ENCODE data around the gene PAGR1. TPM values are rescaled to one million over a fixed set of nuclear protein-coding genes. Genes with fewer than 3 reads are reported as not detected.

The PAGR1 gene
- total and polyA plus RNA-seq, 2 of the 13 experiments (the other 11 are each of a cell fraction or from before 2014, with no cell fraction given), result 9.8 to 66.4 TPM

DNA sequence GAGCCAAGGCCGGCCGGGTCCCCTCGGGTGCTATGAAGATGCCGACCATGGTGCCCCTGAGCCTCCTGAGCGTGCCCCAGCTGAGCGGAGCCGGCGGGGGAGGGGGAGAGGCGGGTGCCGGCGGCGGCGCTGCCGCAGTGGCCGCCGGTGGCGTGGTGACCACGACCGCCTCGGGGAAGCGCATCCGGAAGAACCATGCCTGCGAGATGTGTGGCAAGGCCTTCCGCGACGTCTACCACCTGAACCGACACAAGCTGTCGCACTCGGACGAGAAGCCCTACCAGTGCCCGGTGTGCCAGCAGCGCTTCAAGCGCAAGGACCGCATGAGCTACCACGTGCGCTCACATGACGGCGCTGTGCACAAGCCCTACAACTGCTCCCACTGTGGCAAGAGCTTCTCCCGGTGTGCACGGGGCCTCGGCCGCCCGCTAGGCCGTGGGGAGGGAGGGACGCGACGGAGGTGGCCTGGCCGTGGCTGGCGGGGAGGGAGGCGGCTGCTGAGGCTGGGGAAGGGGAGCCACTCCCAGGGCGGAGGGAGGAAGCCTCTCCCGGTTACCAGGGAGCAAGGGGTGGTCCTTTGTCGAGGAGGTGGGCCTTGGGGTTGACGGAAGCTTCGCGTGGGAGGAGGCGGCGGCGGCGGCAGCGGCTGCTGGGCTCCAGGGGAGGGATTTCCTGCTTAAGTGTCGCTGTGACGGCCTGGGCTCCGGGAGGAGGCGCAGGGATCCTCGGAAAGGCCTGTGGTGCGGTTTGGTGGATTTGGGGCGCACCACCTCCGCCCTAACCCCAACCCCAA, 8.3 kb upstream of the PAGR1 start (continued):
- TF ChIP-seq ZNF569 (CRISPR knock-in tag; IDR thresholded peaks at IDR 0.05; ENCODE audit: borderline replicate concordance) (no peak), ZMYM3 (CRISPR knock-in tag; IDR thresholded peaks at IDR 0.05) (peak; percentile 86), ZNF451 (CRISPR knock-in tag; IDR thresholded peaks at IDR 0.05) (peak; percentile 99), HMGXB3 (CRISPR knock-in tag; IDR thresholded peaks at IDR 0.05; ENCODE audit: borderline replicate concordance) (0 out of 2 replicates have a peak, but pooled peaks have one; percentile 31), PAF1 (CRISPR knock-in tag; IDR thresholded peaks at IDR 0.05) (0 out of 2 replicates have a peak, but pooled peaks have one; percentile 61), ZBTB44 (CRISPR knock-in tag; IDR thresholded peaks at IDR 0.05) (peak; percentile 93; the same call in 1 of the 2 replicates), MEIS2 (CRISPR knock-in tag; IDR thresholded peaks at IDR 0.05) (peak; percentile 81), ZNF562 (CRISPR knock-in tag; IDR thresholded peaks at IDR 0.05; ENCODE audit: borderline replicate concordance) (peak; percentile 86; the same call in 1 of the 2 replicates), NFE2L1 (CRISPR knock-in tag; IDR thresholded peaks at IDR 0.05; ENCODE audit: borderline replicate concordance) (peak; percentile 96; the same call in 1 of the 2 replicates), ZNF143 (CRISPR knock-in tag; IDR thresholded peaks at IDR 0.05) (peak; percentile 54), FLYWCH1 (CRISPR knock-in tag; IDR thresholded peaks at IDR 0.05) (peak; percentile 87; the same call in 1 of the 2 replicates), MAFK (conservative IDR thresholded peaks at IDR 0.05 in 1 of 2, IDR thresholded peaks at IDR 0.05 in 1 of 2; ENCODE audit: low read length in 2 of 2) (no peak), ZNF124 (CRISPR knock-in tag; IDR thresholded peaks at IDR 0.05) (peak; percentile 63; the same call in 1 of the 2 replicates)
- TF ChIP-seq, protein P1, sequence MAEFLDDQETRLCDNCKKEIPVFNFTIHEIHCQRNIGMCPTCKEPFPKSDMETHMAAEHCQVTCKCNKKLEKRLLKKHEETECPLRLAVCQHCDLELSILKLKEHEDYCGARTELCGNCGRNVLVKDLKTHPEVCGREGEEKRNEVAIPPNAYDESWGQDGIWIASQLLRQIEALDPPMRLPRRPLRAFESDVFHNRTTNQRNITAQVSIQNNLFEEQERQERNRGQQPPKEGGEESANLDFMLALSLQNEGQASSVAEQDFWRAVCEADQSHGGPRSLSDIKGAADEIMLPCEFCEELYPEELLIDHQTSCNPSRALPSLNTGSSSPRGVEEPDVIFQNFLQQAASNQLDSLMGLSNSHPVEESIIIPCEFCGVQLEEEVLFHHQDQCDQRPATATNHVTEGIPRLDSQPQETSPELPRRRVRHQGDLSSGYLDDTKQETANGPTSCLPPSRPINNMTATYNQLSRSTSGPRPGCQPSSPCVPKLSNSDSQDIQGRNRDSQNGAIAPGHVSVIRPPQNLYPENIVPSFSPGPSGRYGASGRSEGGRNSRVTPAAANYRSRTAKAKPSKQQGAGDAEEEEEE (CRISPR knock-in tag; IDR thresholded peaks at IDR 0.05; ENCODE audit: borderline replicate concordance), result 0 out of 2 replicates have a peak, but pooled peaks have one; percentile 63
- TF ChIP-seq, protein P2, sequence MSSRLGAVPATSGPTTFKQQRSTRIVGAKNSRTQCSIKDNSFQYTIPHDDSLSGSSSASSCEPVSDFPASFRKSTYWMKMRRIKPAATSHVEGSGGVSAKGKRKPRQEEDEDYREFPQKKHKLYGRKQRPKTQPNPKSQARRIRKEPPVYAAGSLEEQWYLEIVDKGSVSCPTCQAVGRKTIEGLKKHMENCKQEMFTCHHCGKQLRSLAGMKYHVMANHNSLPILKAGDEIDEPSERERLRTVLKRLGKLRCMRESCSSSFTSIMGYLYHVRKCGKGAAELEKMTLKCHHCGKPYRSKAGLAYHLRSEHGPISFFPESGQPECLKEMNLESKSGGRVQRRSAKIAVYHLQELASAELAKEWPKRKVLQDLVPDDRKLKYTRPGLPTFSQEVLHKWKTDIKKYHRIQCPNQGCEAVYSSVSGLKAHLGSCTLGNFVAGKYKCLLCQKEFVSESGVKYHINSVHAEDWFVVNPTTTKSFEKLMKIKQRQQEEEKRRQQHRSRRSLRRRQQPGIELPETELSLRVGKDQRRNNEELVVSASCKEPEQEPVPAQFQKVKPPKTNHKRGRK (CRISPR knock-in tag; IDR thresholded peaks at IDR 0.05), result 0 out of 2 replicates have a peak, but pooled peaks have one; percentile 30
- TF ChIP-seq, protein P3, sequence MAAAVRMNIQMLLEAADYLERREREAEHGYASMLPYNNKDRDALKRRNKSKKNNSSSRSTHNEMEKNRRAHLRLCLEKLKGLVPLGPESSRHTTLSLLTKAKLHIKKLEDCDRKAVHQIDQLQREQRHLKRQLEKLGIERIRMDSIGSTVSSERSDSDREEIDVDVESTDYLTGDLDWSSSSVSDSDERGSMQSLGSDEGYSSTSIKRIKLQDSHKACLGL (CRISPR knock-in tag; IDR thresholded peaks at IDR 0.05), result peak; percentile 99

All from HepG2 (cell line).